HL-60/S4 treated with phorbol 12-myristate 13-acetate at 8.2 ng/mL for 4 days and 3 days (cell line): ENCODE results near the gene TSPAN3.

Experiments
- in situ Hi-C: fragments of 300-500 bp; cut with MboI; formaldehyde crosslinking; loops from 2 replicates; pipeline ENCODE4 v1.15.0; 2022; ENCODE audit warnings: low sequenced_read_pairs

TSPAN3 gene

DNA sequence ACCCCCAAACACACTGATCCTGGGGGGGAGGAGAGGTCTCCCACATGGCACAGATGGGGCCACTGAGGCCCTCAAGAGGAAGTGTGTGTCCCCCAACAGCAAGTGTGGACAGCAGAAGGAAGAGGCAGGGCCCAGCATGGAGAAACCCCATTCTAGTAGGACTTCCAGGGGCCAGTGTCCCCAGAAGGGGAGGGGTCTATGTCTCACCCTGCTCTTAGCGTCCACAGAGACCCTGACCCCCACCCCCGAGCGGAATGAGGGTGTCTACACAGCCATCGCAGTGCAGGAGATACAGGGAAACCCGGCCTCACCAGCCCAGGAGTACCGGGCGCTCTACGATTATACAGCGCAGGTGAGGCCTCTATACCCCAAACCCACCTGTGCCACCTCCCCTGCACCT lies 35.3 kb downstream of the TSPAN3 start:
- in situ Hi-C loops = no loop called here

- in situ Hi-C loops = no loop called here
Observed at GRCh38 chr15:77034695-77035489, 36.0 kb downstream of the TSPAN3 start.

DNA sequence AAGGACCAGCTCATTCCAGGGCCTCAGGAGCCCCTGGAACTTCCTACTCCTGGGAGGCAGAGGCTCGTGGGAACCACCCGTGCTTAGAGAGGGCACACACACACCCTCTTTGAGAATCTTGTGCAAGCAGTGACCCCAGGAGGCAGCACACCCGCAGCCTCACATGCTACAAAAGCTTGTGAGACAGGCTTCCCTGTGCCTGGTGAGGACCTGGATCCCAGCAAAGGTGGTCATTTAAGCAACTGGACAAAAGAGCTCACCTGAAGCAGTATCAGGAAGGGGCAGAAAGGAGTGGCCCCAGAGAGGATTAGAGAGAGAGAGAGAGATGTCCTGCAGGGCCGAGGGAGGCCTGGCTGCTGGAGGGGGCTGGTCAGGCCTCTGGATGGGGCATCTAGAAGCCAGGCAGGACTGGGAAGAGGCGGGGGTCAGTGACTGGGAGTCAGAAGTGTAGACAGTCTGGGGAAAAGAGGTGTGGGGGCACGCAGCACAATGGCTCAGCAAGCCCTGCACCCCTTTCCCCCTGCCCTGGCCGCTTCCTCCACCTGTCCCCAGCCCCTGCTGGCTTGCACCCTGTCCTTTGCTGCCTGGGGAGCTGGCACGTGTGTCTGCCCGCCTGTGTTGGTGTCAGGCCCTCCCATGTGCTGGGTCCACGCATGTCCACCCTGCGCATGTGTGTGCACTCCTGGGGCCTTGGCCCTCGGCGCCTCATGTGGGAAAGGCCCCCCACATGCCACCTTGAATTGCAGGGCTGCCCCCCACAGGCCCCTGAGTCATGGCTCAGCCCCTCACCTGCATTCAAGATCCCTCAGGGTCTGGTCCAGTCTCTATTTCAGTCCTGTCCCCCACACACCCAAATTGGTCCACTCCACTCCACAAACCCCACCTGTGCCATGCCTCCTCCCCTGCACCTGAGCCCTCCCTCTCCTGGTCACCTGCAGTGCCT lies 36.9 kb downstream of the TSPAN3 start:
- in situ Hi-C loops = no loop called here

DNA sequence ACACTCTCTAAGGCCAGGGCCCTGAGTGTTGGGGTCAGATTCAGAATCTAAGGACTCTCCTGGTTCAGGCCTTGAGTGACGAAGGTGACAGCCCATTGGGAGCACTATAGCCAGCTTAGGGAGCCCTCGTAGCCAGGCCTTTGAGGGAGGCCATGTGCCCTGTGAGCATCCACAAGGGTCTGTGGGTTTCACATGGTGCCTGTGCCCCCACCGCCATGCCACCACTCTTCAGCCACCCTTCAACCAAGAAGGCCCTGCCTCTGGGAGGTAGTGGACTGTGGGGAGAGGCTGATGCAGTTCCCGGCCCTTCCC lies 37.5 kb downstream of the TSPAN3 start:
- in situ Hi-C loops = no loop called here

DNA sequence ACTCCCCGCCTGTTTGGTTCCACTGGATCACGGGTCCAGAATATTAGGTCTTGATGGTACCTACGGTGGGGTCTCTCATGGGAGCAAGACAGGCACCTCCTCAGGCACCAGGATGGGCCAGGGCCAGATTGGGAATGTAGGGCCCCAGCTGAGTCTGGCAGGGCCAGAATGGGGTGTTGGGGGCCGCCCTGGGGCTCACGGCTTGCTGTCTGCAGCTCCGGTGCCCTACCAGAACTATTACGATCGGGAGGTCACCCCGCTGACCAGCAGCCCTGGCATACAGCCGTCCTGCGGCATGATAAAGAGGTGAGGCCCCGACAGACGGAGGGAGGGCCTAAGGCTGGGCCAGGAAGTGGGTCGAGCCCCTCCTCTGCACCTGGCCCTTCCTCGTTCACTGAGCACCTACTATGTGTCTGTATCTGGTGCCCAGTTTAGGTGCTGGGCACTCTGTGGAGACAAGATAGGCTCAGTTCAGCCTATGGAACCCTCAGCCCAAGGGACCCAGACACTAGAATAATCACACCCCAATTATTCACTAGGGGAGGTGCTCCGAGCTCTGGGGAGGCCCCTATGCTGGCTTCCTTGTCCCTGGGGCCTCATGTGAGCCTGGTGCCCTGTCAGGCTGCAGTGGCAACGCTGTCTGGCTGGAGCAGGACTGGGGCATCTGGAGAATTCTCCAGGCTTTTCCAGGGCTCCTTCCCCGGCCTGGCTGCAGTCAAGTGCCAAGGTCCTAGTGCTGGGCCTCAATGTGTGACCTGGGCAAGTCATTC lies 38.1 kb downstream of the TSPAN3 start:
- in situ Hi-C loops = no loop called here

GRCh38 chr15:77032052-77032646 lies 38.8 kb downstream of the TSPAN3 start:
- in situ Hi-C loops = no loop called here

DNA sequence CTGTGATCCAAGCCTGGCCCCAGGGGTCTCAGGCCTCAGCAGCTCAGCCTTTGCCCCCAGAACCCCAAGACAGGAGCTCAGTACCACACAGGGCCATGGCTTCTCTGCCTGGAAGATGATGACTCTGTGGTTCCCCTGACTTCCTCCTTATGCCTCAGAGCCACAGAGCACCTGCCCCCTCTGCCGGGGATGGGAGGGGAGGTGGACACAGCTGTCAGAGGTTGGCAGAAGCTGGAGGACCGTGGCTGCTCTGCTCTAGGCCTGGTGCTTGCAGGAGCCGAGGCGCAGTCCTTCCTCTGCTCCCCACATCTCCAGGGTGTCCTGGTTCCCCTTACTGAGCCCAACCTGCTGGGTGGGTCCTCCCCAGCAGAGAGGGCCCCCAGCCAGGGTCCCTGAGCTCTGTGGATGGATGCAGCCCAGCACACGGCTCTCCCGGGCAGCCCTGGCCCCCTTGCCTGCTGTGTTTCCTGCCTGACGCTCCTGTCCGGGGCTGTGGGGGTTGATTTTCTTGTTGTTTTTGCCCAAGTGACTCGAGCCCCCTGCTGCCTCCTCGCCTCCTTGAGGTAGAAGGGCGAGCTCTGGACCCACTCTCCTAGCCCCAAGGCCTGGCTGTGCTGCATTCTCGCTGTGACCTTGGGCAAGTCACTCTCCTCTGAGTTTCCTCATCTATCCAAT lies 39.4 kb downstream of the TSPAN3 start:
- in situ Hi-C loops = no loop called here

DNA sequence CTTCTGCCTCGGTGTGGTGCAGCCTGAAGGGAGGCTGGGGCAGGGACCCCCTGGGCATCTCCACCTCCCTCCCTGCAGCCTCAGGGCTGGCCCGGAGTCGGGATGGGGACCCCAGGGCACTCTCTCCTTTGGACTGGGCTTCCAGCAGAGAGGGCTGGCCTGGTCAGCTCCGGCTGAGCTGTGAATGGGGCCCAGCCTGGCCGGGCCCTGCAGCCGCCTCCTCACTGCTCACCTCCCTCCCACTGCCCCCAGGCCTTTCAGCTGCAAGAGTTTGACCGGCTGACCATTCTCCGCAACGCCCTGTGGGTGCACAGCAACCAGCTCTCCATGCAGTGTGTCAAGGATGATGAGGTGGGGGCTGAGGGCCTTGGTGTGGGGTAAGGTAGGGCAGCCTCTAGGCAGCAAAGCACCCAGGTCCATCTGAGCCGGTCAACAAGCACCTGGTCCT lies 40.0 kb downstream of the TSPAN3 start:
- in situ Hi-C loops = no loop called here

DNA sequence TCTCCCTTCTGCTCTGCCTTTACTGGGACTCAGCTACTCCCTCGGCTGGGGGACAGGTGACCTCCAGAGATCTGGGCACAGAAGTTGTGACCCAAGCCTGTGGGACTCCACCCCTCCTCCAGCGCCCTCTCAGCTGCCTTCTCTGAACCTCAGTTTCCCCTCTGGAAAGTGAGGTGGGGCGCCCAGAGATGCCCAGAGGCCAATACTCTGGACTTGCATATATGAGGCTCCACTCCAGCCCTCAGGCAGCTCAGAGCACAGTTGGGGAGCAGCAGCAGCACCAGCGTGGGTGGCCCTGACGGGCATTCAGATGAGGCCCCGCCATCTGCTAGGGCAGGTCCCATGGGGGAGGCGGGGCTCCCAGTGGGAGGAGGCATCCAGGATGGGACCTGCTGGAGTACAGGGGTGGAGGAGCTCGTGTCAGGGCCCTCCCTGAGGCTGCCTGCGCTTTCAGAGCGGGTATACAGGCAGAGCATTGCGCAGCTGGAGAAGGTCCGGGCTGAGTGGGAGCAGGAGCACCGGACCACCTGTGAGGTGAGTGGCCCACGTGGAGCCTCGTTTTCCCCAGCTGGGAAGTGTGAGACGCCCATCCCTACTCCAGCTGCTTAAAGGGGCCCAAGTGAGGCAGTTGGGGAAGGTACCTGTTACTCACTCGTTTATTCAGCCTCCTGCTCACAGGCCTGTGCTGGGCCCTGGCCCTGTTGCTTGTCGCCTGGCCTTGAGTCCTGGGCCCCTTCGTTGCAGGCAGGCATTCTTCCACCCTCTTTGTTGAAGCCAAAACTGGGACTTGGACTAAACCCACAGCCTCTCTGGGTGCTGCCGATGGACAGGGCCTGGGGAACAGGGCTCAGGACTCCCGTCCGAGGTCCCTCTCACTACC lies 40.6 kb downstream of the TSPAN3 start:
- in situ Hi-C loops = no loop called here

DNA sequence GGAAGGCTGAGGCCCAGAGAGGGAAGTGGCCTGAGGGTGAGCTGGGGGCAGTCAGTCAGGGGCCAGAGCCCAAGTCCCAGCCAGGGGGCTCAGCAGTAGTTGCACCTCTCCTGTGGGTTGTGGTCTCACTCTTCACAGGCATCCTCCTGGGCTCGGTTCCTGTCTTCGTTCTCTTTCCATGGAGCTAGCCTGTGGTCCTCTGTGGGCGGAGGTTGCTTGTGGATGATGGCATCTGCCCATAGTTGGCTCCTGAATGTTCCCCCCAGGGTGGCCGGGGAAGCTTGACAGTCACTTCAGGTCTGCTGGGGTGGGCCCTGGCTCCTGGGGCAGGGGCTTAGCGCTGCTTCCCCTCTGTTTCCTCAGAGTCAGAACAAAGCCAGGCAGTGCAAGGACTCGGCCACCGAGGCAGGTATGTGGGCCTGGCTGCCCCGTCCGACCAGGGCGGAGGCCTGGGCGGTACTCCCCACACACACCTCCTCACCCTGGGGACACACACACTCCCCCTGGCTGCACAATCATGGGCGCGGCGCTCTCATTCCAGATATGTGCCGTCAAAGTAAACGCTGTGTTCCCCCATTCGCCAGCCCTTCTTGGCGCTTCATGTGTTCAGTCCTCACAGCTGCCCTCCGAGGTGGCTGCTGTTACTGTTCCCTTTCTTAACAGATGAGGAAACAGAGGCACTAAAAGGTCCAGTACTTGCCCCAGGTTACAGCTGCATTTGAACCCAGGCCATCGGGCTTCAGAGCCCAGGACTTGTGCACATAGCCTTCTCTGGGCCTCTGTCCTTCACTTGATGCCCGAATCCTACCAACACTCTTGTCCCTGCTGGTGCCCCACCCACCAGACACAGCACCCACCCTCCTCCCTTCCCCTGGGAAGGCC lies 41.5 kb downstream of the TSPAN3 start:
- in situ Hi-C loops = no loop called here

DNA sequence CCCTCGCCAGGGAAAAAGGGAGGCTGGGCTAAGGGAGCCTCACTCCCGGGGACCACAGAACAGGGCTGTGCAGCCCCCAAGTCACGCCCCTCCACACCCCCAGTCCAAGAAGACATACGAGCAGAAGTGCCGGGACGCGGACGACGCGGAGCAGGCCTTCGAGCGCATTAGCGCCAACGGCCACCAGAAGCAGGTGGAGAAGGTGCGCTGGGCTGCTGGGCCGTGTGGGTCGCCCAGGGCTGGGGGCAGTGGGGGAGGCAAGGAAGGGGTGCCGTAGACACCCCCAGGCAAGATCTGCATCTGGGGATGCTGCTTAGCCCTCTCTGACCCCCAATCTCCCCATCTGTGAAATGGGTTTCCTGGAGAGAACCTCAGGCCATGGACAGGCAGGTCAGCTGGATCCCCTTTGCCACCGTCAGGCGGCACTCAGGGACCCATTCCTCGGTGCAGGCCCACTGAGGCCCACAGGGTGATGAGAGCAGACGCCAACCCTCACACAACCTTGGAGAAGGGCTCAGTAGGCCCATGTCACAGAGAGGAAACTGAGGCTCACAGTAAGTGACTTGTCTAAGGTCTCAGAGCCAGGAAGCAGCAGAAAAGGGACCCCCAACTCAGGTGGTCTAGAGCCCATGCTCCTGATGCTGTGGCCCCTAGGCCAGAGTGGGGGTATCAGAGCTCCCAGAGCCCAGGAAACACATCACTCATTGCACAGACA lies 42.3 kb downstream of the TSPAN3 start:
- in situ Hi-C loops = no loop called here

DNA sequence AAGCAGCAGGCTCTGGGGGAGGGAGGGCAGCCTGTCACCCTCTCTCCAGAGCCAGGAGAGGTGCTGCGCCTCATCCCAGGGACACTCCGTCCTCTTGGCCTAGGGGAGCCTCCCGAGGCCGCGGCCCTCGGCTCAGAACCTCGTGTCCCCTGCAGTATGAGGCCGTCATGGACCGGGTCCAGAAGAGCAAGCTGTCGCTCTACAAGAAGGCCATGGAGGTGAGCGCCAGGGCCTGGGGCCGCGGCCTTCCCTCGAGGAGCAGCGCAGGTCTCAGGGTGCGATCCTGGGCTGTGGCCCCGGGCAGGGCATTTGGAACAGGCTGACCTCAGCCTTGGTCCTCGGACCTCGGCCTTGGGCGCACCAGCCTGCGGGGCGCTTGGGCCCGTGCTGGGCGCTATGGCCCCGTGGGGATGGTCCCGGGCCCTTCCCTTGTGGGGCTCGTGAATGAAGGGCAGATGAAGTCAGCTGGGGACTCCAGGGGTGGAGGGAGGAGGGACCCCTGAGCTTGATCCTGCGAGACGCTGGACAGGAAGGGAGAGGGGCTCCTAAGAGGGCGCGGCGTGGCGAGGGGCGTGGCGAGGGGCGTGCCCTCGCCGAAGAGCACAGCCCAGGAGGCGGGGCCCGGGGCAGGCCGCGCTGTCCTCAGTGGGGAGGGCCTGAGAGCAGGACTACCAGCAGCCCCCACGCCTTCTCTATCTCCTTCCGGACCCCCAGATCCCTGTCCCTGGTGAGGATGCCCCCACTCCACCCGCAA lies 43.0 kb downstream of the TSPAN3 start:
- in situ Hi-C loops = no loop called here

DNA sequence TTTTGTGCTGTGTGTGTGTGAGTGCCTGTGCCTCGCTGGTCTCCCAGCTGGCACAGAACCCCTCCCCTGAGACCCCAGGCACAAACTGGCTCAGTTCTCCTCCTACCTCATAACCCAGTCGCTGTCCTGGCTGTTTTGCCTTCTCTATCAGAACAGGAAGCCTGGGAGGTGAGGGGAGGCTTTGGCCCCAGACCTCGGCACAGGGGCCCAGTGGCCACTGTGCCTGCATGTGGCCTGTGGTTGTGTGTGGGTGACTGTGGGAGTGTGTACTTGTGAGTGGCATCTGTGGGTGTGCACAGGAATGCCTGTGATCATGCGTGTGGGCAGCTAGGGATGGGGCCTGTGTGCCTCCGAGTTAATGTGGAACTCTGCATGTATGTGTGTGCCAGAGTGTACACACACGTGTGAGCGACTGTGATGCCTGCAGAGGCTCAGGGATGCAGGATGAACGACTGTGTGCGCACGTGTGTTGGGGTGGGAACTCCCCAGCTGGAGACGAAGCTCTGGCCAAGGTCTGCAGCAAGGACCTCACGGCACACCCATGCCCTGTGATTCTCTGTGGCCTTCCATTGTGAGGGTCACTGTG lies 43.7 kb downstream of the TSPAN3 start:
- in situ Hi-C loops = no loop called here

DNA sequence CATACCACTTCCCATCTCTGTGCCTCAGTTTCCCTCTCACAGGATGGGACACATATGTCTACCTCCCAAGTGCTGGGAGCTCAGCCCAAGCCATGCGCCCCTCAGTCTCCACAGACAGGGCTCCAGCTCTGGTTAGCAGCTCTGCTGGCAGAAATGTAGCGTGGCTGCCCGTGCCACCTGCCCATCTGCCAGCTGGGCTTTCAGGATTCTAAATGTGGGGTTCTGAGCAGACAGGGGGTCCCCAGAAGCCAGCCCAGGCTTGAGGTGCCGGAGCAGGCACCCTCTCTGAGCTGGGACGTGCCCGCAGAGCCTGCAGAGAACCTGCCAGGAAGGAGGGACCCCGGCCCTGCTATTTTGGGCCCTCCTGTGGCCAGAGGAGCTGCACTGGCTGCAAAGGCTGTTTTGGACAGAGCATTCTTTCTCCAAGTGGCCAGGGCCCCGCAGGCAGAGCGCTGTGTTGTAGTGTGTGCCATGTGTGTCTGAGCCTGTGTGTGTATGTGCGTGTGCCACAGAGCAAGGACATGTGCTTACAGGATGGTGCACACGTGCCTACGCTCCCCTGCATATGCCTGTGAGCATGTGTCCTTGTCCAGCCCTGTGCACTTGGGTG lies 44.3 kb downstream of the TSPAN3 start:
- in situ Hi-C loops = no loop called here

DNA sequence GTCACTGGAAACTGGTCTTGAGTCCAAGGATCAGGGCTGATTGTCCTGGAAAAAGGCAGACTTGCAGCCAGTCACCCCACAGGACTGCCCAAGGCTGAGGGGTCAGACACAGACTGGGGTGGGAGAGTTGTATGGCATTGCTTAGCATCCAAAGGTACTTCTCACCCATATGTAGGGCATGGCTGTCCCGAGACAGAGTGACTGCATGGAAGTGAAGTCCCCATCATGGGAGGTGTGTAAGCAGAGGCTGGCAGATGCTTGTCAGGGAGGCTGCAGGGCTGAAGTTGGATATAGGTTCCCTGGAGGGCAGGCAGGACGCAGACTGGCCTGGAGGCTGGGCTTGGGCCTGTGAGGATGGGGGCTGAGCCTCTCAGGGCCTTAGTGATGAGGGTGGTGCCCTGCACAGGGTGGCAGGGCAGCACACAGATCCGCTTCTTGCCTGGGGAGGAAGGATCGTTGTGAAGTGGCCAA lies 44.9 kb downstream of the TSPAN3 start:
- in situ Hi-C loops = no loop called here
